GM12878 (cell line): ENCODE measurements around the gene TRMO. TPM values are rescaled to one million over a fixed set of nuclear protein-coding genes. Genes with fewer than 3 reads are reported as not detected.

Source experiments
- ATAC-seq: fragments of 200-7000 bp; cut with Tn5 transposase; 3 replicates; pipeline ENCODE4 v1.9.1; 2020; ENCODE audit warnings: mild to moderate bottlenecking, moderate library complexity
- BruUV-seq: library from RNA; stranded (reverse); fragments of 400-500 nt; replicated peaks from 2 replicates; lab custom pipeline; 2021; lab: Mats Ljungman, UMichigan
- CTCF ChIA-PET: fragments of 300-600 bp; sonication (Branson Sonifier 250); formaldehyde crosslinking; extraction: SDS; loops from one replicate; lab custom pipeline; 2021; ENCODE audit warnings: inconsistent platforms; lab: Yijun Ruan, JAX
- POLR2A ChIA-PET: fragments of 350-600 bp; formaldehyde crosslinking; extraction: SDS; loops from one replicate; lab custom pipeline; 2021; ENCODE audit warnings: inconsistent platforms; lab: Charles Lee
- RAD21 ChIA-PET: fragments of 300-600 bp; sonication (Branson Sonifier 250); formaldehyde crosslinking; loops from one replicate; lab custom pipeline; 2023; ENCODE audit warnings: antibody characterized with exemption; ENCODE audit not compliant: unreplicated experiment; lab: Charles Lee
- SMC1A ChIA-PET: fragments of 300-600 bp; sonication (Branson Sonifier 250); formaldehyde crosslinking; loops from one replicate; lab custom pipeline; 2023; ENCODE audit not compliant: unreplicated experiment, uncharacterized antibody; lab: Charles Lee
- DNase-seq: peaks from one replicate; pipeline ENCODE4 v3.0.0-alpha.2; 2011; ENCODE audit warnings: low read depth, low spot score
- FAIRE-seq: peaks from 3 replicates; lab custom pipeline; 2011; peaks lifted over from hg19 to GRCh38; lab: Jason Lieb, UNC
- H2AFZ ChIP-seq: 2 replicates; pipeline ENCODE4 v1.6.0; 2011; ENCODE audit warnings: low read depth, low read length, control low read depth; ENCODE audit not compliant: control insufficient read depth
- H3K27ac ChIP-seq: 2 replicates; pipeline ENCODE4 v1.5.1; 2011; ENCODE audit warnings: control low read depth; ENCODE audit not compliant: control insufficient read depth, insufficient read depth
- H3K27me3 ChIP-seq, 2 experiments: replicated peaks in 1 of 2; 2 replicates each; pipeline versions ENCODE4 v1.6.0 to v1.6.1; 2011; ENCODE audit warnings: low read length in 1 of 2; ENCODE audit not compliant: control insufficient read depth in 2 of 2, insufficient read depth in 2 of 2
- H3K36me3 ChIP-seq, 2 experiments: 2 replicates each; pipeline ENCODE4 v1.5.1; 2011; ENCODE audit warnings: low read length in 1 of 2; ENCODE audit not compliant: control insufficient read depth in 2 of 2, insufficient read depth in 2 of 2
- H3K4me1 ChIP-seq: 2 replicates; pipeline ENCODE4 v1.6.1; 2011; ENCODE audit warnings: mild to moderate bottlenecking, low read length, moderate library complexity, mixed read lengths; ENCODE audit not compliant: control insufficient read depth, insufficient read depth
- H3K4me2 ChIP-seq: 2 replicates; pipeline ENCODE4 v1.6.0; 2011; ENCODE audit warnings: control low read depth; ENCODE audit not compliant: control insufficient read depth, insufficient read depth
- H3K4me3 ChIP-seq: fragments of 200-600 bp; sonication (generic); 2 replicates; pipeline ENCODE4 v1.5.1; 2016
- H3K79me2 ChIP-seq: 2 replicates; pipeline ENCODE4 v1.6.0; 2011; ENCODE audit warnings: low read length; ENCODE audit not compliant: control insufficient read depth, insufficient read depth
- H3K9ac ChIP-seq: 2 replicates; pipeline ENCODE4 v1.8.0; 2011; ENCODE audit warnings: low read length, control low read depth, mixed read lengths; ENCODE audit not compliant: control insufficient read depth, insufficient read depth
- H3K9me3 ChIP-seq: replicated peaks from 3 replicates; pipeline ENCODE4 v1.5.1; 2011; ENCODE audit warnings: mild to moderate bottlenecking, low read length; ENCODE audit not compliant: control insufficient read depth, insufficient read depth
- H4K20me1 ChIP-seq: 2 replicates; pipeline ENCODE4 v1.6.0; 2011; ENCODE audit not compliant: control insufficient read depth, insufficient read depth
- BMI1 ChIP-seq: fragments of 450-650 bp; IDR thresholded peaks from 2 replicates; pipeline ENCODE4 v1.6.1; 2016; ENCODE audit warnings: mild to moderate bottlenecking, moderate library complexity, borderline replicate concordance
- BRCA1 ChIP-seq: IDR thresholded peaks from 2 replicates; pipeline ENCODE4 v1.6.1; 2011; ENCODE audit warnings: low read depth, low read length, improper control_type of control experiment
- CHD1 ChIP-seq: IDR thresholded peaks from 2 replicates; pipeline ENCODE4 v1.6.1; 2012; ENCODE audit warnings: low read depth, low read length, improper control_type of control experiment
- CREM ChIP-seq: IDR thresholded peaks from 2 replicates; pipeline ENCODE4 v1.6.1; 2014; ENCODE audit warnings: antibody characterized with exemption, low read depth
- ESRRA ChIP-seq: IDR thresholded peaks from 2 replicates; pipeline ENCODE4 v1.6.1; 2012; ENCODE audit warnings: mild to moderate bottlenecking, low read length, improper control_type of control experiment
- FOXK2 ChIP-seq: fragments of 450-650 bp; IDR thresholded peaks from 2 replicates; pipeline ENCODE4 v1.6.1; 2017; ENCODE audit warnings: mild to moderate bottlenecking, moderate library complexity
- JUNB ChIP-seq: IDR thresholded peaks from 2 replicates; pipeline ENCODE4 v1.6.1; 2016; ENCODE audit warnings: antibody characterized with exemption, mild to moderate bottlenecking
- KAT2A ChIP-seq: conservative IDR thresholded peaks from 2 replicates; pipeline ENCODE4 v1.6.1; 2011; ENCODE audit warnings: low read depth, low read length; ENCODE audit not compliant: control insufficient read depth
- KLF5 ChIP-seq: fragments of 450-650 bp; IDR thresholded peaks from 2 replicates; pipeline ENCODE4 v1.6.1; 2014; ENCODE audit warnings: mild to moderate bottlenecking; ENCODE audit not compliant: partially characterized antibody
- MEF2A ChIP-seq: IDR thresholded peaks from 2 replicates; pipeline ENCODE4 v1.6.1; 2011; ENCODE audit warnings: low read depth, mild to moderate bottlenecking, low read length, moderate library complexity; ENCODE audit not compliant: insufficient read depth
- MYB ChIP-seq: fragments of 150-350 bp; IDR thresholded peaks from 2 replicates; pipeline ENCODE4 v1.6.1; 2014; ENCODE audit warnings: mild to moderate bottlenecking, low read depth, low read length, borderline replicate concordance
- RCOR1 ChIP-seq: conservative IDR thresholded peaks from 2 replicates; pipeline ENCODE4 v1.6.1; 2012; ENCODE audit warnings: low read depth, low read length, improper control_type of control experiment
- RELA ChIP-seq: fragments of 450-650 bp; IDR thresholded peaks from 2 replicates; pipeline ENCODE4 v1.8.0; 2014; ENCODE audit warnings: borderline replicate concordance; ENCODE audit not compliant: partially characterized antibody
- TAF1 ChIP-seq: IDR thresholded peaks from 2 replicates; pipeline ENCODE4 v1.6.1; 2011; ENCODE audit warnings: mild to moderate bottlenecking, low read depth, low read length, borderline replicate concordance
- TCF3 ChIP-seq: IDR thresholded peaks from 2 replicates; pipeline ENCODE4 v1.6.1; 2012; ENCODE audit warnings: low read depth, mild to moderate bottlenecking, low read length, borderline replicate concordance; ENCODE audit not compliant: insufficient read depth
- ZBTB33 ChIP-seq: fragments of 450-650 bp; IDR thresholded peaks from 2 replicates; pipeline ENCODE4 v1.6.1; 2017; ENCODE audit warnings: mild to moderate bottlenecking
- ZNF217 ChIP-seq: fragments of 450-650 bp; IDR thresholded peaks from 2 replicates; pipeline ENCODE4 v1.6.1; 2017; ENCODE audit warnings: antibody characterized with exemption, mild to moderate bottlenecking
- WGBS: methylation state at CpG from one replicate; pipeline ENCODE4 v1.1.6; 2016; ENCODE audit warnings: low lambda C conversion rate; ENCODE audit not compliant: insufficient replicate concordance, insufficient coverage; ENCODE audit errors: missing lambda C conversion rate; 5-methylcytosine and 5-hydroxymethylcytosine counted together
- in situ Hi-C: fragments of 300-500 bp; cut with MboI; formaldehyde crosslinking; loops from 9 replicates; pipeline ENCODE4 v1.14.3; 2018; ENCODE audit warnings: mixed read lengths
- intact Hi-C: fragments of 100-400 bp; cut with micrococcal nuclease; formaldehyde crosslinking; loops from one replicate; pipeline ENCODE4 v1.14.2; 2022; ENCODE audit not compliant: unreplicated experiment
- polyA plus RNA-seq, 11 experiments: library from polyadenylated mRNA; depleted of rRNA in 4 of 11; unstranded in 6 of 11; stranded (reverse) in 5 of 11; fragments of >200 nt; fragmentation: Nextera tagmentation in 4 of 11; fragmentation: Illumina TruSeq in 1 of 11; extraction: Ambion mirVana in 4 of 11; extraction: Trizol in 1 of 11; gene quantifications; 1 replicate in 1 of 11; 2 replicates in 10 of 11; pipeline versions ENCODE4 v1.2.1 to v1.2.3, GENCODE V29; 2011 to 2016; ENCODE audit warnings: inconsistent platforms in 2 of 11, missing spikeins in 2 of 11, low read depth in 1 of 11
- total RNA-seq, 4 experiments: library from RNA; depleted of rRNA in 3 of 4; stranded (reverse); fragments of >200 nt in 3 of 4; fragmentation: Illumina TruSeq in 1 of 4; extraction: Trizol in 1 of 4; gene quantifications; 2 replicates each; pipeline versions ENCODE4 v1.2.1 to v1.2.3, GENCODE V29; 2013 to 2021
- TF ChIP-seq, protein P1 (sequence below): fragments of 450-650 bp; IDR thresholded peaks from 2 replicates; pipeline ENCODE4 v1.6.1; 2016; ENCODE audit warnings: mild to moderate bottlenecking

Gene TRMO
- total and polyA plus RNA-seq, 10 of the 15 experiments (the other 5 are each of a cell fraction or from before 2014, with no cell fraction given): 5.8 to 23.6 (median 15.3) TPM

DNA sequence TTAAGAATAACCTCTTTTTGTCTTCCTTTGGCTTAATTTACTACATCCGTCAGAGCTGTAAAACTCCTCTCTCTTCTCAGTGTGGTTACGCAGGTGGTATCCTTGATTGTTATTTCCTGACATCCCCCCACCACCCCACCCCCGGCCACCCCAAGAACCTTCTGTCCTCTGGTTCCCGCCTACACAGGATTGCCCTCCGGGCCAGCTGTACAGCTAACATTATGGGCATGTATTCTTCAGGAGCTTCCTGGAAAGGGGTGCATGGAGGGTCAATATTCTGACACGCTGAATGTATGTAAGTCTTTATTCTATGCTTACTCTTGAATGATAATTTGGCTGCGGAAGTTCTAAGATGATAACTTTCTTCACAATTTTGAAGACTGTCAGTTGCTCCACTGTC, 47.9 kb upstream of the TRMO start (continued):
- no peak for TF ChIP-seq MYB
- no peak for TF ChIP-seq TAF1
- no peak for TF ChIP-seq ZNF217
- TF ChIP-seq BRCA1: no peak
- no peak for TF ChIP-seq CREM

DNA sequence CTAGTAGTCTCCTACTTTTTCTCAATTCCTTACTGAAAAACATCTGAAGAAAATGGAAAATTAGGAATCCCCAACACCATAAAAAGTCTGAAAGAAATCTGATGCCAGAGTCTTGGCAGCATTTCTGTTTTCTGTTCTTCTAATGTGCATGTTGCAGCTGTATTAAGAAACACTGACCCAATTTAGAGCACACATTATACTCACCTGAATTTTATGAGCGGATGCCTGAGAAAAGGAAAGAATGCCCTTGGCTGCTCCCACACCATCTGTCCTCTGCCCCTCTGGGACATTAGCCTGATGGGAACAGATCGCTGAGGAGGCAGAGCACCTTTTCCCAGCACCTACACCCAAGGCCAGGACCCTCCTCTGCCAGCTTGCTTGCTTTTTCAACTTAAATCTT, 46.7 kb upstream of the TRMO start:
- SMC1A ChIA-PET: no interaction called here
- CTCF ChIA-PET: no interaction called here

More for the DNA sequence above, 46.7 kb upstream of the TRMO start:
- Histone ChIP-seq H3K4me3 (no peak overlapping the region), H3K36me3 (no peaks in the 10 kb centered on the region), H3K27ac (no peak overlapping the region), H3K9ac (no peak overlapping the region), H3K27me3 (no peaks in the 10 kb centered on the region; a peak in 2 of 4 replicates), H4K20me1 (no peaks in the 10 kb centered on the region), H3K4me2 (no peak overlapping the region), H3K9me3 (no peaks in the 10 kb centered on the region), H3K4me1 (no peaks in the 10 kb centered on the region), H3K79me2 (no peaks in the 10 kb centered on the region), H2AFZ (no peak overlapping the region)
- RAD21 ChIA-PET: interaction anchor here (0.6 kb wide), 1 partner anchor 20 kb away, joined by 3 read pairs; no protein-coding TSS in a partner anchor
- in situ Hi-C loops (no loop called here), intact Hi-C loops (no loop called here)
- ATAC-seq: no peak
- DNase-seq: no peak
- 50% methylated on average over 2 of the region's 2 CpGs for WGBS
- POLR2A ChIA-PET: no interaction called here
- TF ChIP-seq, protein P1, sequence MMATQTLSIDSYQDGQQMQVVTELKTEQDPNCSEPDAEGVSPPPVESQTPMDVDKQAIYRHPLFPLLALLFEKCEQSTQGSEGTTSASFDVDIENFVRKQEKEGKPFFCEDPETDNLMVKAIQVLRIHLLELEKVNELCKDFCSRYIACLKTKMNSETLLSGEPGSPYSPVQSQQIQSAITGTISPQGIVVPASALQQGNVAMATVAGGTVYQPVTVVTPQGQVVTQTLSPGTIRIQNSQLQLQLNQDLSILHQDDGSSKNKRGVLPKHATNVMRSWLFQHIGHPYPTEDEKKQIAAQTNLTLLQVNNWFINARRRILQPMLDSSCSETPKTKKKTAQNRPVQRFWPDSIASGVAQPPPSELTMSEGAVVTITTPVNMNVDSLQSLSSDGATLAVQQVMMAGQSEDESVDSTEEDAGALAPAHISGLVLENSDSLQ: no peak
- TF ChIP-seq BMI1 (no peak), ZBTB33 (no peak), KAT2A (no peak), KLF5 (no peak), RCOR1 (no peak), CHD1 (no peak), FOXK2 (no peak), TCF3 (no peak), RELA (no peak), MEF2A (no peak), ESRRA (no peak), JUNB (no peak)
- FAIRE-seq: no peak
- BruUV-seq: no TSS peak
